HepG2 (cell line): ENCODE results near the gene TOR2A. TPM values are rescaled to one million over a fixed set of nuclear protein-coding genes. Genes with fewer than 3 reads are reported as not detected.

ENCODE experiments used
- ARID3A ChIP-seq: IDR thresholded peaks from 2 replicates; pipeline ENCODE4 v1.6.1; 2012; ENCODE audit warnings: low read depth, low read length, improper control_type of control experiment
- ARNTL ChIP-seq: sonication (generic); formaldehyde crosslinking; IDR thresholded peaks from 2 replicates; pipeline ENCODE4 v1.4.0; 2020; ENCODE audit warnings: mild to moderate bottlenecking, missing genetic modification reagents
- ATF6 ChIP-seq: sonication (generic); formaldehyde crosslinking; conservative IDR thresholded peaks from 2 replicates; pipeline ENCODE4 v1.4.0; 2020; ENCODE audit warnings: missing genetic modification reagents
- CHD4 ChIP-seq: fragments of 200-600 bp; sonication (generic); IDR thresholded peaks from 2 replicates; pipeline ENCODE4 v1.7.0; 2017; ENCODE audit warnings: mild to moderate bottlenecking, low read length, borderline replicate concordance
- CREM ChIP-seq, 2 experiments: sonication (generic) in 1 of 2; formaldehyde crosslinking in 1 of 2; IDR thresholded peaks; 2 replicates each; pipeline versions ENCODE4 v1.4.0 to v1.6.1; 2016 to 2020; ENCODE audit warnings: antibody characterized with exemption in 1 of 2, mild to moderate bottlenecking in 1 of 2, missing genetic modification reagents in 1 of 2
- CSRNP1 ChIP-seq: sonication (generic); formaldehyde crosslinking; IDR thresholded peaks from 2 replicates; pipeline ENCODE4 v1.8.1; 2023; ENCODE audit warnings: mild to moderate bottlenecking, missing genetic modification reagents
- HOXD1 ChIP-seq: sonication (generic); formaldehyde crosslinking; IDR thresholded peaks from 2 replicates; pipeline ENCODE4 v1.5.0; 2020; ENCODE audit warnings: missing genetic modification reagents
- SMARCC2 ChIP-seq: fragments of 450-650 bp; IDR thresholded peaks from 2 replicates; pipeline ENCODE4 v1.6.1; 2017; ENCODE audit warnings: antibody characterized with exemption, mild to moderate bottlenecking
- SP5 ChIP-seq: IDR thresholded peaks from 2 replicates; pipeline ENCODE4 v1.6.1; 2016; ENCODE audit warnings: low read depth, borderline replicate concordance
- UBTF ChIP-seq: sonication (generic); formaldehyde crosslinking; IDR thresholded peaks from 2 replicates; pipeline ENCODE4 v1.4.0; 2020; ENCODE audit warnings: mild to moderate bottlenecking, missing genetic modification reagents
- ZFX ChIP-seq: sonication (generic); formaldehyde crosslinking; IDR thresholded peaks from 2 replicates; pipeline ENCODE4 v1.4.0; 2020; ENCODE audit warnings: mild to moderate bottlenecking, low read depth, missing genetic modification reagents, moderate library complexity
- ZNF18 ChIP-seq: sonication (generic); formaldehyde crosslinking; IDR thresholded peaks from 2 replicates; pipeline ENCODE4 v1.8.0; 2022; ENCODE audit warnings: mild to moderate bottlenecking, missing genetic modification reagents; ENCODE audit not compliant: insufficient replicate concordance
- ZNF335 ChIP-seq: sonication (generic); formaldehyde crosslinking; IDR thresholded peaks from 2 replicates; pipeline ENCODE4 v1.4.0; 2020; ENCODE audit warnings: missing genetic modification reagents
- ZNF816 ChIP-seq: sonication (generic); formaldehyde crosslinking; IDR thresholded peaks from 2 replicates; pipeline ENCODE4 v1.8.0; 2022; ENCODE audit warnings: missing genetic modification reagents, mild to moderate bottlenecking, borderline replicate concordance
- polyA plus RNA-seq, 8 experiments: library from polyadenylated mRNA; depleted of rRNA in 3 of 8; stranded (reverse) in 7 of 8; unstranded in 1 of 8; fragments of >200 nt; fragmentation: Illumina TruSeq in 4 of 8; extraction: Trizol in 4 of 8; gene quantifications; 2 replicates each; pipeline versions ENCODE4 v1.2.1 to v1.2.3, GENCODE V29; 2011 to 2016; ENCODE audit warnings: low read depth in 4 of 8, missing spikeins in 1 of 8, mixed read lengths in 1 of 8; ENCODE audit not compliant: insufficient read depth in 1 of 8
- total RNA-seq, 5 experiments: library from RNA; depleted of rRNA; stranded (reverse); fragments of >200 nt; fragmentation: Illumina TruSeq; extraction: Trizol; gene quantifications; 2 replicates each; pipeline ENCODE4 v1.2.3, GENCODE V29; 2016; ENCODE audit warnings: low read depth in 1 of 5

TOR2A gene
- total and polyA plus RNA-seq, 2 of the 13 experiments (the other 11 are each of a cell fraction or from before 2014, with no cell fraction given), result 3.5 to 7.2 TPM

- TF ChIP-seq ARID3A, result no peak
- peak; percentile 93 for TF ChIP-seq ZFX (CRISPR knock-in tag)
- peak; percentile 6; the same call in 1 of the 2 replicates for TF ChIP-seq UBTF
- TF ChIP-seq SMARCC2, result no peak
- peak; percentile 89 for TF ChIP-seq ZNF335
- TF ChIP-seq CREM (IDR thresholded peaks at IDR 0.05), result peak; percentile 97
- peak; percentile 56; the same call in 1 of the 2 replicates for TF ChIP-seq CREM (CRISPR knock-in tag; IDR thresholded peaks at IDR 0.05)
- TF ChIP-seq SP5 (CRISPR knock-in tag), result peak; percentile 26; the same call in 1 of the 2 replicates
- TF ChIP-seq HOXD1, result 0 out of 2 replicates have a peak, but pooled peaks have one; percentile 67
- no peak for TF ChIP-seq ARNTL
- TF ChIP-seq ZNF18, result no peak
- TF ChIP-seq ATF6 (CRISPR knock-in tag), result no peak
- TF ChIP-seq ZNF816, result no peak
- TF ChIP-seq CSRNP1 (CRISPR knock-in tag), result no peak
- no peak for TF ChIP-seq CHD4
Observed at GRCh38 chr9:127715470-127716337, 19.4 kb downstream of the TOR2A start, which contains the start of the genes PTRH1 and TTC16 (continued).
